Left lung (tissue), 10 donors: ENCODE measurements around the gene DHCR24. TPM values are rescaled to one million over a fixed set of nuclear protein-coding genes. Genes with fewer than 3 reads are reported as not detected.

Experiments used
- ATAC-seq: fragments of 200-7000 bp; cut with Tn5 transposase; one replicate; pipeline ENCODE4 v1.9.1; 2020; ENCODE audit warnings: moderate library complexity
- DNase-seq, 4 donors: peaks; one replicate each; pipeline ENCODE4 v3.0.0-alpha.2; 2013 to 2020
- H3K27ac ChIP-seq, 2 donors: fragments of 200-600 bp; sonication (generic) in 1 of 2; one replicate each; pipeline versions ENCODE4 v1.5.0 to v1.8.0; 2020 to 2021
- H3K27me3 ChIP-seq, 2 donors: fragments of 200-600 bp; sonication (generic) in 1 of 2; one replicate each; pipeline versions ENCODE4 v1.5.0 to v1.8.0; 2020 to 2021
- H3K36me3 ChIP-seq, 2 donors: fragments of 200-600 bp; sonication (generic) in 1 of 2; one replicate each; pipeline versions ENCODE4 v1.5.0 to v1.8.0; 2020 to 2021
- H3K4me1 ChIP-seq, 2 donors: fragments of 200-600 bp; one replicate each; pipeline ENCODE4 v1.8.0; 2021
- H3K4me3 ChIP-seq, 2 donors: fragments of 200-600 bp; sonication (generic) in 1 of 2; one replicate each; pipeline versions ENCODE4 v1.5.0 to v1.8.0; 2020 to 2021; ENCODE audit warnings: mild to moderate bottlenecking in 1 of 2
- H3K9me3 ChIP-seq, 2 donors: fragments of 200-600 bp; sonication (generic) in 1 of 2; one replicate each; pipeline versions ENCODE4 v1.5.0 to v1.8.0; 2020 to 2021
- intact Hi-C, 2 donors: fragments of 100-400 bp; cut with DNase I; formaldehyde crosslinking; loops; one replicate each; pipeline versions ENCODE4 v1.11.2 to v1.14.2; 2022
- polyA plus RNA-seq, 6 donors: library from polyadenylated mRNA; unstranded; fragments of 120-200 nt; gene quantifications; one replicate each; pipeline ENCODE4 v1.2.1, GENCODE V29; 2013; ENCODE audit not compliant: insufficient read length in 6 of 6
- total RNA-seq, 2 donors: library from RNA; stranded (reverse); fragmentation: NEBNext Ultra II Directional; extraction: Animal tissue kit (Norgen Biotek cat#: 25700); gene quantifications; one replicate each; pipeline ENCODE4 v1.2.1, GENCODE V29; 2021
- TF ChIP-seq, protein P1 (sequence below), 2 donors: fragments of 200-600 bp; sonication (generic) in 1 of 2; IDR thresholded peaks; one replicate each; pipeline versions ENCODE4 v1.5.0 to v1.8.0; 2021; ENCODE audit warnings: antibody characterized with exemption in 2 of 2
- donor health status: DM: no; HTN: yes; CAD: no.
- donor health status: DM: no; HTN: no; CAD: no.

DHCR24 gene
- total and polyA plus RNA-seq, 8 donors, result 30.1 to 741 (median 51.2) TPM

DNA sequence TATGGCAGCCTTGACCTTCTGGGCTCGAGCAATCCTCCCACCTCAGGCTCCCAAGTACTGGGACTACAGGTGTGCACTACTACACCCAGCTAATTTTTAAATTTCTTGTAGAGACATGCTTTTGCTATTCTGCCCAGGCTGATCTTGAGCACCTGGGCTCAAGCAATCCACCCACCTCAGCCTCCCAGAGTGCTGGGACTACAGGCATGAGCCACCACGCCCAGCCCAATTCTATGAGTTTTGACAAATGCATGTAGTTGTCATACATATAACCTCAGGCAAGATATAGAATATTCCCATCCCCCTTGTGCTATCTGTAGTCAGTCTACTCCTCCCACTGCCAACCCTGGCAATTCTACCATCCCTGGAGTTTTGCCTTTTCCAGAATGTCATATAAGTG is 47.2 kb downstream of the DHCR24 start:
- intact Hi-C loops, result no loop called here
- DNase-seq (no peak), ATAC-seq (no peak)
- H3K27ac ChIP-seq, result no peak overlapping the region
- no peaks in the 10 kb centered on the region for H3K36me3 ChIP-seq
- TF ChIP-seq, protein P1, sequence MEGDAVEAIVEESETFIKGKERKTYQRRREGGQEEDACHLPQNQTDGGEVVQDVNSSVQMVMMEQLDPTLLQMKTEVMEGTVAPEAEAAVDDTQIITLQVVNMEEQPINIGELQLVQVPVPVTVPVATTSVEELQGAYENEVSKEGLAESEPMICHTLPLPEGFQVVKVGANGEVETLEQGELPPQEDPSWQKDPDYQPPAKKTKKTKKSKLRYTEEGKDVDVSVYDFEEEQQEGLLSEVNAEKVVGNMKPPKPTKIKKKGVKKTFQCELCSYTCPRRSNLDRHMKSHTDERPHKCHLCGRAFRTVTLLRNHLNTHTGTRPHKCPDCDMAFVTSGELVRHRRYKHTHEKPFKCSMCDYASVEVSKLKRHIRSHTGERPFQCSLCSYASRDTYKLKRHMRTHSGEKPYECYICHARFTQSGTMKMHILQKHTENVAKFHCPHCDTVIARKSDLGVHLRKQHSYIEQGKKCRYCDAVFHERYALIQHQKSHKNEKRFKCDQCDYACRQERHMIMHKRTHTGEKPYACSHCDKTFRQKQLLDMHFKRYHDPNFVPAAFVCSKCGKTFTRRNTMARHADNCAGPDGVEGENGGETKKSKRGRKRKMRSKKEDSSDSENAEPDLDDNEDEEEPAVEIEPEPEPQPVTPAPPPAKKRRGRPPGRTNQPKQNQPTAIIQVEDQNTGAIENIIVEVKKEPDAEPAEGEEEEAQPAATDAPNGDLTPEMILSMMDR (IDR thresholded peaks at IDR 0.05), result no peak
- H3K4me3 ChIP-seq, result no peak overlapping the region
- H3K9me3 ChIP-seq, result no peaks in the 10 kb centered on the region
- no peaks in the 10 kb centered on the region for H3K27me3 ChIP-seq
- H3K4me1 ChIP-seq, result no peaks in the 10 kb centered on the region

DNA sequence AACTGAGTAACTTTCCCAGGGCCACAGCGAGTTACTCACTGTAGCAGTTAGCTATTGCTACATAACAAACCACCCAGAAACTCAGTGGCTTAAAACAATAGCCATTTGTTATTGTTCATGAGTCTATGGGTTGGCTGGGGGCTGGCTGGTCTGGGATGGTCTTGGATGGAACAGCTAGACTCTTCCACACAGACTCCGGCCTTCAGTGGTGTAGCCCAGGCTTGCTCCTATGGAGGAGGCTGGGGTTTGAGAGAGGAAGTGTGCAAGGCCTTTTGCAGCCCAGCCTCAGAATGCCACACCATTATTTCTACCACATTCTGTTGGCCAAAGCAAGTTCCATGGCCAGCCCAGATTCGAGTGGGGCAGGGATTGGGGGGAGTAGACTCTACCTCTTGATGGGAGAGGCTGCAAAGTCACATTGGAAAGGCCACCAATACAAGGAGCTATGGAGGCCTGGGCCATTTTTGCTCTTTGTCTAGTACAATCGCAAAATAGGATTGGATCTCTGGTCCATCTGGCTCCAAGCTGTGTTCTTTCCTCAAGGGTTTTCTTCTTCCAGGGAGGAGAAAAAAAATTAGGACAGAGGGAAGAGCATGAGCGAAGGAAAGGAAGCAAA is 48.3 kb downstream of the DHCR24 start:
- ATAC-seq (no peak), DNase-seq (no peak)
- Histone ChIP-seq H3K27me3 (no peaks in the 10 kb centered on the region), H3K4me3 (no peak overlapping the region), H3K9me3 (no peaks in the 10 kb centered on the region), H3K36me3 (no peaks in the 10 kb centered on the region), H3K4me1 (no peaks in the 10 kb centered on the region), H3K27ac (no peak overlapping the region)
- intact Hi-C loops, result no loop called here
- TF ChIP-seq, protein P1 (IDR thresholded peaks at IDR 0.05), result no peak

DNA sequence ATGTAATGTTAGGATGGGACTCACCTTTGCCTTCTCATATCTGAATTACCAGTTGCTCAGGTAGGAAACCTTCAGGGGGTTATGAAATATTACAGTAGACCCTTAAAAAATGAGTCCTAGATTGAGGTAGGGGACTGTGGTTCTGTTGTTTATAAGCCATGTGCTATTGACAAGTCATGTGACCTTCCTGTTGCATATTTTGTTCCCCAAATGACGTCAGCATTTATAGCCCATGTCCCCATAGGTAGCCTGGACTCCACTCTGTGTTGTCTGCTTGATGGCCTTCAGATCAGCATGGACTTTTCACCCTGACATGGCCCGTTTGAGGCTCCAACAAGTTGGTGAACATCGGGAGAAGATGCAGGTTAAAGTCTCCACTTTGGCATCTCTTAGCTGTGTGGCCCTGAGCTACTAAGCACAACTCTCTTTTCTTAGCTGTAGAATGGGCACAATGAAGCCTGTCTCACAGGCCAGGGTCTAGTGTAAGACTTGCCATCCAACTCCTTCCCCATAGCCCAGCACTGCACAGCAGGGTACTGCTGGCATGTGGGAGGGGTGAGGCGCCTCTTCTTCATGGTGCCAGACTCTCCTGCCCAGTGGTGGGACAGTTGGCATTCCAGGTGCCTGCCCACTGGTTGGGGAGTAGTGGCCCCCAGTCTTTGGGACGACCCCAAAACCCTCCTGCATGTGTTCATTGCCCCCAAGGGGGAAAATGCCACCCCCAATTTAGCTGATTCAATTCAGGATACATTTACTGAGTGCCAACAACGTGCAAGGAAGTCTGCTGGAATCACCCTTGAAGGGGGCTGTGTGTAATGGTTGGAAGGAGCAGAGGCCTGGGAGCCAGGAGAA is 49.8 kb downstream of the DHCR24 start:
- no peak overlapping the region for H3K27ac ChIP-seq
- no peaks in the 10 kb centered on the region for H3K36me3 ChIP-seq
- no peak overlapping the region for H3K4me3 ChIP-seq
- intact Hi-C loops, result no loop called here
- ATAC-seq, result no peak
- TF ChIP-seq, protein P1 (IDR thresholded peaks at IDR 0.05), result no peak
- no peaks in the 10 kb centered on the region for H3K9me3 ChIP-seq
- no peaks in the 10 kb centered on the region for H3K27me3 ChIP-seq
- no peak for DNase-seq
- no peaks in the 10 kb centered on the region for H3K4me1 ChIP-seq

DNA sequence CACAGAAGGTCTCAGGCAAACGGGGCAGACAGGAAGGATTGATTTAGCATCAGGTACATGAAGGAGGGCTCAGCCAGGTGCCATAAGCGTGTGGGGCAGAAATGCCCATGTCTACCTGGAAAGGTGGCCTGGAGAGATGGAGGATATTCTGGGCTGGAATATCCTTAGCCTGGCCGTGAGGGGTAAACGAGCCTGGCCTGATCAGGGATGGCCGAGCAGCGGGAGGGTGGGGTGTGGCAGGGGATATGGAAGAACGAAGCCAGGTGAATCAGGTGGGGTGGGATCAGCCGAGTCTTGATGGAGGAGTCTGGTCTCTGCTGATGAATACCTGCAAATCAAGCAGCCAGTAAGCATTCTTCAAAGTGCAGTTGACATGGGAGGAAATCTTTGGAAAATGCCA is 50.4 kb downstream of the DHCR24 start:
- no peak for DNase-seq
- peaks cover 0 to 2% of the 10 kb centered on the region in 2 donors for H3K9me3 ChIP-seq
- H3K4me3 ChIP-seq, result no peak overlapping the region
- H3K27ac ChIP-seq, result no peak overlapping the region
- ATAC-seq, result no peak
- no peaks in the 10 kb centered on the region for H3K36me3 ChIP-seq
- intact Hi-C loops, result no loop called here
- TF ChIP-seq, protein P1 (IDR thresholded peaks at IDR 0.05), result no peak
- H3K4me1 ChIP-seq, result no peaks in the 10 kb centered on the region
- H3K27me3 ChIP-seq, result no peaks in the 10 kb centered on the region

DNA sequence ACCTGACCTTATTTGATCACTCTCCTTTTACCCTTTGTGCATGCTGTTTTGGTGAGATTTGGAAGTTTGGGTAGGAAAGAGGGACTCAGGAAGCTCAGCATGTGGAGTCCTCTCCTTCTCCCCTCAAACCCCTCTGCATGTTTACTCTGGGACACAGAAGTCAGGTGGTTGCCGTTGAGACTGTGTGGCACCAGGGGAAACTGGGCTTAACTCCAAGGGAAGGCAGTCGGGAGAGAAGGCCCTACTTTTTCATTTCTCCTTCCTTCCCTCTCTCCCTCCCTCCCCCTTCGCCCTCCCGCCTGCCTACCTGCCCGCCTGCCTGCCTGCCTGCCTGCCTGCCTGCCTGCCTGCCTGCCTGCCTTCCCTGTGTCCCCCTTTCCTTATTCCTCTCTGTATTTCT is 51.0 kb downstream of the DHCR24 start:
- H3K4me3 ChIP-seq, result no peak overlapping the region
- DNase-seq (peak in 1 of 4 donors; percentile 27), ATAC-seq (peak; percentile 69)
- H3K36me3 ChIP-seq, result no peaks in the 10 kb centered on the region
- H3K27ac ChIP-seq, result no peak overlapping the region
- TF ChIP-seq, protein P1 (IDR thresholded peaks at IDR 0.05), result no peak
- H3K27me3 ChIP-seq, result no peaks in the 10 kb centered on the region
- no peaks in the 10 kb centered on the region for H3K4me1 ChIP-seq
- intact Hi-C loops, result no loop called here
- peaks cover 0 to 8% of the 10 kb centered on the region in 2 donors for H3K9me3 ChIP-seq
